Calu3 (cell line): ENCODE data around the gene GRIFIN. TPM values are rescaled to one million over a fixed set of nuclear protein-coding genes. Genes with fewer than 3 reads are reported as not detected.
A peak's percentile ranks its signal among the peaks of the same experiment; 100 is the strongest.

Source experiments
- BruUV-seq: library from RNA; stranded (reverse); fragments of 400-500 nt; replicated peaks from 2 replicates; lab custom pipeline; 2021; lab: Mats Ljungman, UMichigan
- CTCF ChIA-PET: fragments of 300-600 bp; sonication (Branson Sonifier 250); formaldehyde crosslinking; loops from one replicate; lab custom pipeline; 2022; ENCODE audit warnings: antibody characterized with exemption; lab: Charles Lee
- DNase-seq: peaks from one replicate; pipeline ENCODE4 v3.0.0; 2022
- H3K27ac Mint-ChIP-seq: one replicate; pipeline ENCODE4 v1.8.0; 2022; ENCODE audit warnings: mixed read lengths; ENCODE audit not compliant: unreplicated experiment
- H3K27me3 Mint-ChIP-seq: one replicate; pipeline ENCODE4 v1.8.0; 2022; ENCODE audit warnings: mixed read lengths; ENCODE audit not compliant: unreplicated experiment
- H3K36me3 Mint-ChIP-seq: one replicate; pipeline ENCODE4 v1.8.0; 2022; ENCODE audit warnings: mild to moderate bottlenecking, moderate library complexity, mixed read lengths; ENCODE audit not compliant: insufficient read depth, unreplicated experiment
- H3K4me1 Mint-ChIP-seq: one replicate; pipeline ENCODE4 v1.8.0; 2022; ENCODE audit warnings: mild to moderate bottlenecking, low read depth, mixed read lengths; ENCODE audit not compliant: unreplicated experiment
- H3K4me3 Mint-ChIP-seq: one replicate; pipeline ENCODE4 v1.8.0; 2022; ENCODE audit warnings: mild to moderate bottlenecking, low read depth, moderate library complexity, mixed read lengths; ENCODE audit not compliant: unreplicated experiment
- H3K9me3 Mint-ChIP-seq: one replicate; pipeline ENCODE4 v1.8.0; 2022; ENCODE audit warnings: low read depth, mixed read lengths; ENCODE audit not compliant: unreplicated experiment
- CTCF ChIP-seq: fragments of 200-600 bp; IDR thresholded peaks from one replicate; pipeline ENCODE4 v1.8.0; 2022; ENCODE audit warnings: antibody characterized with exemption; ENCODE audit not compliant: unreplicated experiment
- intact Hi-C: fragments of 100-400 bp; cut with micrococcal nuclease; formaldehyde crosslinking; loops from one replicate; pipeline ENCODE4 v1.10.0; 2022; ENCODE audit not compliant: unreplicated experiment
- total RNA-seq: library from RNA; stranded (reverse); gene quantifications from 2 replicates; pipeline ENCODE4 v1.2.3, GENCODE V29; 2022

The GRIFIN gene
- total RNA-seq, 1 experiment from 2014 or later, result not detected

DNA sequence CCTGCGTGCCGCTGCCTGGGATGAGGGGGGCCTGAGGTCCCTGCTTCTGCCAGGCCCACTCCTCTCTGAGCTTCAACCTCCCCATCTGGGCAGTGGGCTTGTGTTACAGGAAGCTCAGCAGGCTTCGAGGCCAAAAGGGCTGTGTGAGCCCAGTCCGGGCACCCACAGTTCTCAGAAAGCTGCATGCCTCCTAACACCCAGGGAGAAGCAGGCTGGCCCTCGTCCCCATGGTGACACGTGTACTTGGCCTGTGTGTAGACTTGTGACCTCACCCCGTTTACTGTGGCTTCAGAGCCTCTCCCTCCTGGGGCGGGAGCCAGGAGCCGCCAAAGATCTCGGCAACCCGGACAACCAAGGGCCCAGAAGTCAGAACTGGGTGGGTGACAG, 2.2 kb upstream of the GRIFIN start:
- TF ChIP-seq CTCF, result no peak
- H3K27me3 Mint-ChIP-seq, result peaks cover 44% of the 10 kb centered on the region
- no peaks in the 10 kb centered on the region for H3K36me3 Mint-ChIP-seq
- CTCF ChIA-PET, result interaction anchor here (1.0 to 3.3 kb wide), 3 partner anchors 10 to 45 kb away, joined by 3 to 7 read pairs (median 4); no protein-coding TSS in a partner anchor
- no peak overlapping the region for H3K27ac Mint-ChIP-seq
- no peaks in the 10 kb centered on the region for H3K9me3 Mint-ChIP-seq
- no peak overlapping the region for H3K4me3 Mint-ChIP-seq
- H3K4me1 Mint-ChIP-seq, result peaks cover 10% of the 10 kb centered on the region
- intact Hi-C loops, result loop anchor here (5.0 kb wide), 2 partner anchors 44 to 79 kb away; partner anchors contain the start of genes BRAT1 and IQCE
- no TSS peak for BruUV-seq
- DNase-seq, result peak; percentile 49

DNA sequence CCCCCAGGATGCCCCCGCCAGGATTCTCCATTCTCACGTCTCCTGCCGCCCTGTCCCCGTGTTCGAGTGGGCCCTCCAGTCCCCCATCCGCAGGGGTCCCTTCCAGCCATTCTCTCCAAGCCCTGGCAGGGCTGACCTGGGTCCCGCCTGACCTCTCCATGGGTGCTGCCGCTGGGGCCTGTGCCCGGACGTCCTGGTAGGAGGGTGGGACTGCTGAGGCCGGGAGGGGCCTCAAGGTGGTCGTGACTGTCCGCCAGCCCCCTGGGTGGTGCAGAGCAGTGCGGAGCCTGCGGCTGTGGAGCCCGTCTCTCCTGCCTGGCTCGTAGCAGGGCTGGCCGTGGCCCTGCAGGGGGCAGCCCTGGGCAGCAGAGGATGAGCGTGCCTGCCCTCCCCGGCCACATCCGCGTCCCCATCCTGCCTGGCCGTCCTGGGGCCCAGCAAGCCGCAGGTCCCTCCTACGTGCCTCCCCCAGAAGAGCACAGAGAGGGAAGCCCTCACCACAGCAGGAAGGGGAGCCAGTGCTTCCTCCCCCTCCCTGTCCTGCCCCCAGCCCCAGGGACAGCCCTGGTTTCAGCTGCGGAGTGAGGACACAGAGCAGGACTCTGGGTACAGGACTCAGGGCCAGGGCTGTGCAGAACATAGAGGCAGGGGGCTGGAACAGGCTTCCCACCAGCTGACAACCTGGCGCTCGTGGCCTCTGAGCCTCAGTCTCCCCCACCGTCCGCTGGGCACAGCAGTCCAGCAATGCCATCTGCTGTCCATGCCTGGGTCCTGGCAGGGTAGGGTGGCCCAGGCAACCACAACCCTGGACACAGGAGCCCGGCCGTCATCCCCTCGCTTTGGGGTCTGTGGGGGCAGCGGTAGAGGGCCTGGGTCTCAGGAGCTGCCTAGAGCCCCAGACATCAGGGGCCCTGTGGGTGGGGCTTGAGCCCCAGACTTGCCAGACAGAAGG, 1.5 kb upstream of the GRIFIN start:
- Mint-ChIP-seq H3K4me1 (peaks cover 10% of the 10 kb centered on the region), H3K4me3 (no peak overlapping the region), H3K27me3 (peaks cover 44% of the 10 kb centered on the region), H3K9me3 (no peaks in the 10 kb centered on the region), H3K36me3 (no peaks in the 10 kb centered on the region), H3K27ac (no peak overlapping the region)
- DNase-seq, result peak; percentile 92
- intact Hi-C loops, result loop anchor here (5.0 kb wide), 2 partner anchors 45 to 80 kb away; partner anchors contain the start of genes BRAT1 and IQCE
- no TSS peak for BruUV-seq
- peak; percentile 93 for TF ChIP-seq CTCF
- CTCF ChIA-PET, result interaction anchor here (1.0 to 3.3 kb wide), 3 partner anchors 9 to 46 kb away, joined by 3 to 7 read pairs (median 4); no protein-coding TSS in a partner anchor

DNA sequence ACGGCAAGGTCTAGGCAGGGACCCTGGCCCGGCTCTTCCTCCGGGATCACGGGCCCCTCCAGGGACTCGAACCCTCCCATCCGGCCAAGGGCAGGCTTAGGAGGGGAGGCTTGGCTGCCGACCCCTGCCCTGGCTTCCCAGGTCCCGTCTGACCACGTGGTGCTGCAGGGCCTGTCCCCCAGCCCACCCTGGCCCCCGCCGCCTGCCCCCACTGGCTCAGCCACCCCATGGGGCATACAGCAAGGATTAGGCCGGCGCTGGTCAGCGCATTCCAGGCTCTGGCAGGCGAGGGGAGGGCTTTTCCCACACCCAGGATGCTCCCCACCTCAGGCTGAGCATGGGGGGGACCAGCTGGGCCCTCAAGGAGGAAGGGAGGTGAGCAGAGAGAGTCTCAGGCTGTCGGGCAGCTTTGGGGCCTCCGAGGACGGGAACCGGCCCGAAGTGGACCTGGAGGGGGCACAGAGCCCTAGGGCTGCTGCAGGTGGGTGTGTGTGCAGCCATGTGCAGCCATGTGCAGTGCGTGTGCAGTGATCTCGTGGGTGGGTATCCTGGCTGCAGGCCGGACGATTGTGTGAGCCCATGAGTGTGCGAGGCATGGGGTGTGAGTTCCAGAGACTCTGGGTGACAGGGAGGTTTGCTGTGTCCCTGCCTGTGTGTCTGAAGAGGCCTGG, 713 bp upstream of the GRIFIN start:
- peaks cover 10% of the 10 kb centered on the region for H3K4me1 Mint-ChIP-seq
- peaks cover 44% of the 10 kb centered on the region for H3K27me3 Mint-ChIP-seq
- no peaks in the 10 kb centered on the region for H3K9me3 Mint-ChIP-seq
- no peak overlapping the region for H3K27ac Mint-ChIP-seq
- intact Hi-C loops, result loop anchor here (5.0 kb wide), 2 partner anchors 45 to 80 kb away; partner anchors contain the start of genes BRAT1 and IQCE
- no peaks in the 10 kb centered on the region for H3K36me3 Mint-ChIP-seq
- BruUV-seq, result no TSS peak
- no peak for DNase-seq
- H3K4me3 Mint-ChIP-seq, result no peak overlapping the region
- CTCF ChIA-PET, result no interaction called here
- no peak for TF ChIP-seq CTCF

DNA sequence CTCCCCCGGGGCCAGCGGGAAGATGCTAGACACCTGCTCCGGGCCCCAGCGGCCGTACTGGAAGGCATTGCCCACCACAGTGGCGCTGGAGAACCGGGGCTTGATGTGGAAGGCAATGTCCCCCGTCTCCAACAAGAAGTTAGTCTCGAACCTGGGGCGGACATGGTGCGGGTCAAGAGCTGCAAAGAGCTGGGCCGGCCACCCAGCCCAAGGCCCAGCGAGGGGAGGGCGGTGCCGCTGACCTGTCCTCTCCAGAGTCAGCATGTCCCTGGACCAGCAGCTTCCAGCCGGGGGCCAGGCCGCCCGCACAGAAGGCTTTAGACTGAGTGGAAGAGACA, 551 bp downstream of the GRIFIN start:
- TF ChIP-seq CTCF, result no peak
- no peak overlapping the region for H3K4me3 Mint-ChIP-seq
- CTCF ChIA-PET, result interaction anchor here (0.6 to 0.9 kb wide), 2 partner anchors 8 to 12 kb away, joined by 6 to 10 read pairs; no protein-coding TSS in a partner anchor
- no peaks in the 10 kb centered on the region for H3K36me3 Mint-ChIP-seq
- H3K27me3 Mint-ChIP-seq, result peaks cover 39% of the 10 kb centered on the region
- no TSS peak for BruUV-seq
- H3K4me1 Mint-ChIP-seq, result peaks cover 14% of the 10 kb centered on the region
- DNase-seq, result no peak
- intact Hi-C loops, result loop anchor here (5.0 kb wide), 2 partner anchors 47 to 82 kb away; partner anchors contain the start of genes BRAT1 and IQCE
- no peak overlapping the region for H3K27ac Mint-ChIP-seq
- no peaks in the 10 kb centered on the region for H3K9me3 Mint-ChIP-seq
